Lung (tissue), 12 donors: ENCODE data around the gene NRG2. TPM values are rescaled to one million over a fixed set of nuclear protein-coding genes. Genes with fewer than 3 reads are reported as not detected.

Experiments
- ATAC-seq: fragments of 200-7000 bp; cut with Tn5 transposase; one replicate; pipeline ENCODE4 v1.9.1; 2020; ENCODE audit warnings: moderate number of reproducible peaks; ENCODE audit not compliant: insufficient read depth, low FRiP score
- DNase-seq, 3 donors: peaks; one replicate each; pipeline ENCODE4 v3.0.0-alpha.2; 2013 to 2017
- H3K27ac ChIP-seq, 2 donors: one replicate each; pipeline ENCODE4 v1.5.1; 2013; ENCODE audit warnings: mild to moderate bottlenecking in 2 of 2, moderate library complexity in 2 of 2, control low read depth in 1 of 2, inconsistent platforms in 1 of 2, low read depth in 1 of 2, low read length in 1 of 2
- H3K27me3 ChIP-seq, 3 donors: one replicate each; pipeline ENCODE4 v1.5.1; 2013; ENCODE audit warnings: low read length in 2 of 3; ENCODE audit not compliant: control insufficient read depth in 3 of 3, insufficient read depth in 3 of 3
- H3K36me3 ChIP-seq, 4 donors: one replicate each; pipeline ENCODE4 v1.5.1; 2013; ENCODE audit warnings: low read length in 4 of 4, mild to moderate bottlenecking in 1 of 4, moderate library complexity in 1 of 4; ENCODE audit not compliant: control insufficient read depth in 4 of 4, insufficient read depth in 4 of 4
- H3K4me1 ChIP-seq, 5 donors: one replicate each; pipeline ENCODE4 v1.5.1; 2013; ENCODE audit warnings: low read length in 5 of 5, mild to moderate bottlenecking in 2 of 5, moderate library complexity in 1 of 5; ENCODE audit not compliant: control insufficient read depth in 5 of 5, insufficient read depth in 5 of 5
- H3K4me3 ChIP-seq: one replicate; pipeline ENCODE4 v1.5.1; 2013; ENCODE audit warnings: mild to moderate bottlenecking, control low read depth, moderate library complexity
- H3K9ac ChIP-seq, 2 donors: one replicate each; pipeline ENCODE4 v1.5.1; 2013; ENCODE audit warnings: low read length in 2 of 2, control low read depth in 1 of 2; ENCODE audit not compliant: insufficient read depth in 1 of 2
- H3K9me3 ChIP-seq, 4 donors: one replicate each; pipeline ENCODE4 v1.5.1; 2013; ENCODE audit warnings: low read length in 3 of 4, mild to moderate bottlenecking in 1 of 4, moderate library complexity in 1 of 4; ENCODE audit not compliant: control insufficient read depth in 4 of 4, insufficient read depth in 3 of 4
- WGBS, 2 donors: extraction: QIAGEN DNeasy Blood & Tissue Kit; methylation state at CpG; one replicate each; pipeline ENCODE4 v1.1.7; 2013; 5-methylcytosine and 5-hydroxymethylcytosine counted together
- polyA plus RNA-seq, 2 donors: library from polyadenylated mRNA; stranded (reverse); fragments of 200-250 nt; gene quantifications; one replicate each; pipeline ENCODE4 v1.2.1, GENCODE V29; 2013
- total RNA-seq, 2 donors: library from RNA; depleted of rRNA in 1 of 2; stranded (reverse); fragments of >200 nt in 1 of 2; gene quantifications; one replicate each; pipeline ENCODE4 v1.2.1, GENCODE V29; 2014 to 2021
- TF ChIP-seq, protein P1 (sequence below): IDR thresholded peaks from 2 replicates; pipeline ENCODE4 v1.5.1; 2012; ENCODE audit warnings: mild to moderate bottlenecking; ENCODE audit errors: control extremely low read depth, extremely low read depth
- donor health status: control.
- donor health status: control.
- donor health status: Bipolar disorder and iron deficiency.
- donor health status: healthy.
- donor health status: DM: yes; HTN: yes; CAD: no.

NRG2 gene
- total and polyA plus RNA-seq, 4 donors, result 0.41 to 3.0 (median 1.0) TPM

DNA sequence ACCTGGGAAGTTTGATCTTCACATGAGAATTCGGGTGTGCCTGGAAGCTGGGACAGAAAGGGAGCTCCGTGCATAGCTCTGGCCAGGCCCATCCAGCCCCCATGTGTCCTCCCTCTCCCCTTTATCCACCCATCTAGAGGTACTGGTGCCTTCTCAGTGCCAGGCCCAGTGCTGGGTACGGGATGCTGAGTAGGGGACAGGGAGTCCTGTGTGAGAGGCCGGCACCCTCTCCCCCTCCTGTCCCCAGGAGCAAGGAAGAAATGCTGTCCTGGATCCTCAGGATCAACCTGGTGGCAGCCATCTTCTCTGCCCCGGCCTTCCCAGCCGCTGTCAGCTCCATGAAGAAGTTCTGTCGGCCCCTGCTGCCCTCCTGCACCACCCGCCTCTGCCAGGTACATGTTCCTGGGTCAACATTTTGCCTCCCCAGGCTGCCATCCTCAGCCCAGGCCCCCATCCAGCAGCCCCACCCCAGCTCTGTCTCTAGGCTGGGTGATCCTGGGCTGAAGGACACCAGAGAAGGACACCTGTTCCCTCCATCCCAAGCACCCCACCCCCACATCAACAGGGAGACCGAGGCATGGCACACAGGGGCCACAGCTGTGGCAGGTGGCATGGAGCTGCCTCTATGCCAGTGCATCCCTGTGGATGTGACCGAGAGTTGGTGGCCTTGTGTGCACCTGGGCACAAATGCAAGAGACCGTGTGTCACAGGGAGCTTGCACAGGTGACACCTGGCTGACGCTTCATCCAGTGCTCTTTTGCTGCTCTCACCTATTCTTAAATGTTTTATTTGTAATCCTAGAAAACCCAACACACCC lies 204.5 kb downstream of the NRG2 start:
- no peak overlapping the region for H3K9ac ChIP-seq
- H3K27ac ChIP-seq, result no peak overlapping the region
- ATAC-seq (no peak), DNase-seq (peak in 1 of 3 donors; percentile 7)
- no peaks in the 10 kb centered on the region for H3K36me3 ChIP-seq
- no peaks in the 10 kb centered on the region for H3K4me1 ChIP-seq
- no peaks in the 10 kb centered on the region for H3K9me3 ChIP-seq
- no peak overlapping the region for H3K4me3 ChIP-seq
- H3K27me3 ChIP-seq, result no peaks in the 10 kb centered on the region
- TF ChIP-seq, protein P1, sequence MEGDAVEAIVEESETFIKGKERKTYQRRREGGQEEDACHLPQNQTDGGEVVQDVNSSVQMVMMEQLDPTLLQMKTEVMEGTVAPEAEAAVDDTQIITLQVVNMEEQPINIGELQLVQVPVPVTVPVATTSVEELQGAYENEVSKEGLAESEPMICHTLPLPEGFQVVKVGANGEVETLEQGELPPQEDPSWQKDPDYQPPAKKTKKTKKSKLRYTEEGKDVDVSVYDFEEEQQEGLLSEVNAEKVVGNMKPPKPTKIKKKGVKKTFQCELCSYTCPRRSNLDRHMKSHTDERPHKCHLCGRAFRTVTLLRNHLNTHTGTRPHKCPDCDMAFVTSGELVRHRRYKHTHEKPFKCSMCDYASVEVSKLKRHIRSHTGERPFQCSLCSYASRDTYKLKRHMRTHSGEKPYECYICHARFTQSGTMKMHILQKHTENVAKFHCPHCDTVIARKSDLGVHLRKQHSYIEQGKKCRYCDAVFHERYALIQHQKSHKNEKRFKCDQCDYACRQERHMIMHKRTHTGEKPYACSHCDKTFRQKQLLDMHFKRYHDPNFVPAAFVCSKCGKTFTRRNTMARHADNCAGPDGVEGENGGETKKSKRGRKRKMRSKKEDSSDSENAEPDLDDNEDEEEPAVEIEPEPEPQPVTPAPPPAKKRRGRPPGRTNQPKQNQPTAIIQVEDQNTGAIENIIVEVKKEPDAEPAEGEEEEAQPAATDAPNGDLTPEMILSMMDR, result no peak
- 88 to 96% methylated on average over 12 of the region's 12 CpGs for WGBS, 2 donors

GRCh38 chr5:139837711-139838380 lies 205.3 kb downstream of the NRG2 start:
- H3K4me1 ChIP-seq, result no peaks in the 10 kb centered on the region
- H3K9ac ChIP-seq, result no peak overlapping the region
- H3K27me3 ChIP-seq, result peaks cover 0 to 4% (median 0%) of the 10 kb centered on the region in 3 donors
- H3K9me3 ChIP-seq, result peaks cover 0 to 2% (median 0%) of the 10 kb centered on the region in 4 donors
- H3K4me3 ChIP-seq, result no peak overlapping the region
- H3K36me3 ChIP-seq, result no peaks in the 10 kb centered on the region
- WGBS, 2 donors, result 91 to 92% methylated on average over 10 of the region's 10 CpGs
- ATAC-seq (no peak), DNase-seq (no peak)
- TF ChIP-seq, protein P1, result no peak
- no peak overlapping the region for H3K27ac ChIP-seq

GRCh38 chr5:139836469-139837208 lies 206.5 kb downstream of the NRG2 start:
- no peak overlapping the region for H3K27ac ChIP-seq
- H3K9me3 ChIP-seq, result peaks cover 0 to 3% (median 0%) of the 10 kb centered on the region in 4 donors
- H3K27me3 ChIP-seq, result peaks cover 0 to 6% (median 0%) of the 10 kb centered on the region in 3 donors
- ATAC-seq, result no peak
- H3K4me3 ChIP-seq, result no peak overlapping the region
- 96 to 98% methylated on average over 21 to 22 of the region's 22 CpGs for WGBS, 2 donors
- no peaks in the 10 kb centered on the region for H3K36me3 ChIP-seq
- DNase-seq, result peak in 1 of 3 donors; percentile 7
- H3K9ac ChIP-seq, result no peak overlapping the region
- H3K4me1 ChIP-seq, result no peaks in the 10 kb centered on the region
- TF ChIP-seq, protein P1, result no peak
